HG02870 (cell line): ENCODE results near the gene SYNDIG1.

ENCODE experiments used
- ATAC-seq: cut with Tn5 transposase; IDR thresholded peaks from one replicate; pipeline ENCODE4 v1.9.1; 2021; ENCODE audit warnings: mild to moderate bottlenecking, moderate library complexity; ENCODE audit not compliant: unreplicated experiment

The SYNDIG1 gene

GRCh38 chr20:24469116-24469893, at the start of gene SYNDIG1:
Gene SYNDIG1 (plus strand): TSS chr20:24469629. CDS start chr20:24543098, 73,469 bp downstream.
- ATAC-seq: no peak

GRCh38 chr20:24419786-24420185, 49.6 kb upstream of the SYNDIG1 start:
- ATAC-seq: no peak

DNA sequence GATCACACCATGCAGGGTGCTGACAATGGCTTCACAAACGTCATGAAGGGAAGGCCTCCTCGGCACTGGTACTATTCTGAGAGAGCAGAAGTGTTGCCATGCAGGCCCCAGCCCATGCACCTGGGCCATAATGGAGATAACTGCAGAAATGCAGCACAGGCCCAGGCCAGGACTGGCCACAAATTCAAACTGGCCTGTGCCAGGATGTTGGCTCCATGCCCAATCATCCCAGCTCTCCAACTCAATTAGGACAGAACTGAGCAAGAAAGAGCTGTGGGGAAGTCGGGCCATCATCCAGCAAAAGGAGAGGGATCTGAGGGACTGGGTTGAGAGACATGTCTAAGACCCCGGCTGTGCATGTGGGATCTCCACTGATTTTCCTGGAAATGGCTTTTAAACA, 48.9 kb upstream of the SYNDIG1 start:
- ATAC-seq: no peak

DNA sequence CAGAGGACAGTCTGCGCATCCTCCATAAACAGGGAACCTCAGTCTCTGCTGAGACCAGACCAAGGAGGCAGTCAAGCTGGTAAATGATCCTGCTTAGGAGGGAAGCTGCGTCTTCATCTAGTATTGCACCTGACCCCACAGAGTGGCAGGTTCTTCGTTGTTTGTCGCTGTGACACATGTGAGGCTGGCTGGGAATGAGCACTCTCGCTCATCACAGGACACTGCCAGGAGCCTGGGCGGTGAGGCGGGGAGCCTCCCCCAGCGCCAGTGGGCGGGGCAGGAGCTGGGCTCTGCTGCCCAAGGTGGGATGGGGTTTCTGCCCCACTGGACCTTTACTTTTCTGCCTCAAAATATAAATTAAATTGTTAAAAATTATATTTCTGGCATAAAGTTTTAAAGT, 48.4 kb upstream of the SYNDIG1 start:
- ATAC-seq: no peak

DNA sequence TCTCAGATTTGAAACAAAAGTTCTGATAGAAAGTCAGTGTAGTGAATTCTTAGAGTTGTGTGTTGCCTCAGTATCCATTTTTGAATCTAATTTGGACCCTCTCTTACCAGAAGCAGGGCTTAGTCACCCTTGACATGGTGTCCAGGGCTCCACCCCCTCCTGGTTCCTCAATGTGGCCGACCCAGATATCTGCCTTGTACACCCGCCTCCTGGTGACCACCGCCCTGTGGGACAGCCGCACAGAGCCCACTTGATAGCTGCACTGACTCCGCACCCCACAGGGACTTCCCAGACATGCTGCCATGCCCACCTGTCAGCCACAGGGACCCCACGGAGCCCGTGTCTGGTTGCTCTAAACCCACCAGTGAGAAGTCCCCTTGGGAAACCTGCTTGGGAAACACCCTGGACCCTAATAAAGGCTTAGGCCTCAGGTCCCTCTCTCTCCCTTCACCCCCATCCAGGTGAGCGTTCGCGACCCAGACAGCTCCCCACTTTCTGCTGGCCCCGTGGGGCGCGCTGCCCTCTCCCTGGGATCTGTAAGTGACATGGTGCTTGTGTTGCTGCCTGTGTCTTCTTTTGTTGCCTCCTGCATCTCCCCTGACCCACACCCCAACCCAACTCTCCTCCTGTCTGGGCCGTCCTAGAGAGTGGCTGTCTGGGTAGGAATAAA, 47.2 kb upstream of the SYNDIG1 start:
- ATAC-seq: no peak

GRCh38 chr20:24423390-24424313, 45.8 kb upstream of the SYNDIG1 start:
- no peak for ATAC-seq

- ATAC-seq: no peak
Measured at GRCh38 chr20:24425523-24426135, 43.8 kb upstream of the SYNDIG1 start.

GRCh38 chr20:24431279-24432045, 38.0 kb upstream of the SYNDIG1 start:
- ATAC-seq: no peak

- no peak for ATAC-seq
Measured at GRCh38 chr20:24432046-24432442, 37.4 kb upstream of the SYNDIG1 start.

- no peak for ATAC-seq
Measured at GRCh38 chr20:24436160-24436559, 33.3 kb upstream of the SYNDIG1 start.

DNA sequence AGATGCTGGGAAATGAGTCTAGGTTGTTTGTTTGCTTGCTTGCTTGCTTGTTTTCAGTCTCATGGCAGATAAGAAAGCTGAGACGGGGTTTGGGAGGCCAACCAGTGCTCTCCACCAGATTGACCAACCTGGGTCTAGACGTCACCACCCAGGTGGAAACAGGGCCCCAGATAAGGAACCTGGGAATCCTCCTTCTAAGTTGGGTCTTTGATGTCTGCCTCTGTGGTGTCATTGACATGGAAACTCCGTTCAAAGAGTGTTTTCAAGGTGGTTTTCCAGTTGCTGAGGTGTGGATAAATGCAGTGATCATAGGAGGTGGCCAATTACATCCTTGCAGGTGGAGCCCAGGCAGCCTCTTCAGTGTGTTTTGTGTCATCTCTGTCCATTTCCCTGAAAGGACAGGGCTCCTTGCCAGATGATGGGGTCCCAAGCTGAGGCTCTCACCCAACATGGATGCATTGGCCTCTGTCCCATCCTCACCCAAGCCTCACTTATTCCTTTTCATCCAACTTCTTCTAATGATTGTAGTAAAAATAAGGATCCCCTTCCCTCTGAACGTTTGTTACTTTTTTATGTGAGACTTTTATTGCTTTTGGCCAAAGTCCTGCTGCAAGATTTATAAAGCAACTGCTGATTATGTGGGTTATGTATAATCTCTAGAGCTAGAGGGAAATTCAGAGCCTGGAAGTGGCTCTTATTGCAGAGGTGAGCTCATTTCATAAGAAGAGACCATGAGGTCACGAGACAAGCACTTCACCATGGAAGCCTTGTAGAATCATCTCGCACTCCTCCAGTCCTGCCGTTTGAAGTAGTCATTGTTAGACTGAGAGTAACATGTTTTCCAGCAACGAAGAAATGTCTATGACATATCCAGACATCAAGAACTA, 32.0 kb upstream of the SYNDIG1 start:
- no peak for ATAC-seq

DNA sequence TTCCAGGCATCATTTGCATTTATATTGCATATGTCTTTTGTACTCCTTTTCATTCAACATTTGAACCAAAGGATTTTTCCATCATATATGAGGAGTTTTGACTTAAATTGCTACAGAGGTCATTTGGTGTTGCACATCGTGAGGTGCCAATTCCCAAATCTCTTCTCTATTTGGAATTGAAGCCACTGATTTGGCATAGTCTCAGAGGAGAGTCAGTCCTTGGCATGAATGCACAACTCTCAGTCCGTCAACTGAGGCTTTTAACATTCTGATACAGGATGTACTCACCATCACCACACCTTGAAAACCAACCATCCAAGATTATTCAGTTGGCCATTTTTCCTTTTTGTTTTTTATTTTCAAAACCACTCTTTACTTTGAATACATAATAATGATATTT, 31.1 kb upstream of the SYNDIG1 start:
- no peak for ATAC-seq

- no peak for ATAC-seq
Measured at GRCh38 chr20:24439737-24440387, 29.6 kb upstream of the SYNDIG1 start.

GRCh38 chr20:24441661-24442060, 27.8 kb upstream of the SYNDIG1 start:
- no peak for ATAC-seq

GRCh38 chr20:24442909-24443308, 26.5 kb upstream of the SYNDIG1 start:
- no peak for ATAC-seq

GRCh38 chr20:24443436-24443835, 26.0 kb upstream of the SYNDIG1 start:
- ATAC-seq: no peak

DNA sequence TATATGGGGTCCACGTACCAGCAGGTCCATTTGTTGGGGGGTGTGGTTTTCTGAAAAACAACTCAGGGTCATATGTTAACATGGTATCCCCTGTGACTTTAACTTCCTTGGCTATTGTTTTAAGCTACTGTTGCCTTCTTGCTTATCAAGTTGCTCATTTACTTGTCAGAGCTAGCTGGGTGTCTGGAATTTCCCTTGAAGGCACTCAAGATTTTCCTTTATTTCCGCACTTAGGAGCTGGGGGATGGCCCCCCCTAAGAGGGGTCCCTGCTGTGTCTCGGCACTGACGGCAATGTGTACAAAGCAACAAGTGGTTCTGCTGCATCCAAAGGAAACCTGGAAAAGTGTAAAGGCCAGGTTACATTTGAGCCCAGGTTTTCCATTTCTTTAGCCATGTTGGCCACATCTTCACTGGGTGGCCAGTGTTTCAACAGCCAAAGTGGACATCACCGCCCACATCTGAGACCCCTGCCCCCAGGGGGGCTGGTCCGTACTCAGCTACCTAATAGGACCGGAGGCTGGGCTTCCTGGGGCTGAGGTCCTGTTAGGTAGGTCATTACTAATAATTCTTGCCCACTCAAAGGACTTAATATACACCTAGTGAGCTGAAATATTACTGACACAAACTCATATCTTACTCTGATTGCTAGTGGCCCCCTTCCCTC, 24.8 kb upstream of the SYNDIG1 start:
- ATAC-seq: no peak

DNA sequence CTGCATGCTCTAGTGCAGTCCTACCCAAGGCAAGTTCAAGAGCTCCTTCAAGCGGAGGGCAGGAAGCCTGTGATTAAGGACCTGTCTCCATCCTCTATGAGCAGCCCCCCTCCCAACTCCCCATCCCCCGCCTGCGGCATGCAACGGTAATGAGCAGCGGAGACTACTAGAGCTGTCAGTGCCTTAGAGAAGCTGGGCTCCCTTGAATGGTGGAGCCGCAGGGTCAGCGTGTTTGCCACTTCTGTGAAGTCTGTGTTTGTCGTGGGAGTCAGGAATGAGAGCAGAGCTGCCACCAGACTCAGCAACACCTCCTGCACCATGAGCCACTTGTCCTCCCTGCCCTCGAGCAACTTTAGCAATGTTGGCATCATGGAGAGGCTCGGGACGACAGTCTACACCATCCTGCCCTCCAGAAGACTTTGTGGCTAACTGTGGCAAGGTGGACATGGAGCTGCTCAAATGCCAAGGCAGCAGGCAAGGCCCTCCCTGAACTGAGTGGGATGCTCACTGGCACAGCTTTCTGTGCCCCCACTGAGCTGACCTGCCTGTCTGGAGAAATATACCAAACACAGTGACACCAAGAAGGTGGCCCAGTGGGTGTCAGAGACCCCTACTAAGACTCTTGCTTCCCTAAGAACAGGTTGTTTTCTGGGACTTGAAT, 23.8 kb upstream of the SYNDIG1 start:
- ATAC-seq: no peak
